ENCODE results near the gene FAM47E. TPM values are rescaled to one million over a fixed set of nuclear protein-coding genes. Genes with fewer than 3 reads are reported as not detected.

The FAM47E gene
- total RNA-seq, 1 donor from 2014 or later: 7.0 TPM

DNA sequence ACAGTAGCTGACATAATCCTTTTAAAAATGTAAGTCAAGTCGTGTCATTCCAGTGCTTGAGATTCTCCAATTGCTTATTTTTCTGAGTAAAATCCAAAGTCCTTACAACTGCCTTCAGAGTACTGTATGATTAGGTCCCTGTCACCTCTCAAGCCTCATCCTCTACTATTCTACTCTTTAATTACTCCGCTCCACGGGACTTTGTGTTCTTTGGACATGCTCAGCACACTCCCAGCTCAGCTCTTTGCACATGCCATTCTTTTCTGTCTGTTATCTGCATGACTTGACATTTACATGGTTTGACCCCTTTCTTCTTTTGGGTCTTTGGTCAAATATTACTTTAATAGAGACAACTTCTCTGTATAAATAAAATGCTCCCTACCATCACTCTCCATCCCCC lies 15.1 kb downstream of the FAM47E start:
- Mint-ChIP-seq H3K36me3 (no peaks in the 10 kb centered on the region), H3K4me3 (no peak overlapping the region), H3K27me3 (ENCODE audit: insufficient read depth, low read depth) (no peaks in the 10 kb centered on the region), H3K27ac (no peak overlapping the region), H3K9me3 (no peaks in the 10 kb centered on the region), H3K4me1 (no peaks in the 10 kb centered on the region)
- no peak overlapping the region for H2AFZ ChIP-seq (replicated peaks)
- H4K20me1 ChIP-seq (ENCODE audit: low read depth): no peaks in the 10 kb centered on the region
- H3K27me3 ChIP-seq: no peaks in the 10 kb centered on the region
- TF ChIP-seq EZH2 (IDR thresholded peaks at IDR 0.05) (no peak), EZH2phosphoT487 (IDR thresholded peaks at IDR 0.05) (no peak)
- TF ChIP-seq, protein P1, sequence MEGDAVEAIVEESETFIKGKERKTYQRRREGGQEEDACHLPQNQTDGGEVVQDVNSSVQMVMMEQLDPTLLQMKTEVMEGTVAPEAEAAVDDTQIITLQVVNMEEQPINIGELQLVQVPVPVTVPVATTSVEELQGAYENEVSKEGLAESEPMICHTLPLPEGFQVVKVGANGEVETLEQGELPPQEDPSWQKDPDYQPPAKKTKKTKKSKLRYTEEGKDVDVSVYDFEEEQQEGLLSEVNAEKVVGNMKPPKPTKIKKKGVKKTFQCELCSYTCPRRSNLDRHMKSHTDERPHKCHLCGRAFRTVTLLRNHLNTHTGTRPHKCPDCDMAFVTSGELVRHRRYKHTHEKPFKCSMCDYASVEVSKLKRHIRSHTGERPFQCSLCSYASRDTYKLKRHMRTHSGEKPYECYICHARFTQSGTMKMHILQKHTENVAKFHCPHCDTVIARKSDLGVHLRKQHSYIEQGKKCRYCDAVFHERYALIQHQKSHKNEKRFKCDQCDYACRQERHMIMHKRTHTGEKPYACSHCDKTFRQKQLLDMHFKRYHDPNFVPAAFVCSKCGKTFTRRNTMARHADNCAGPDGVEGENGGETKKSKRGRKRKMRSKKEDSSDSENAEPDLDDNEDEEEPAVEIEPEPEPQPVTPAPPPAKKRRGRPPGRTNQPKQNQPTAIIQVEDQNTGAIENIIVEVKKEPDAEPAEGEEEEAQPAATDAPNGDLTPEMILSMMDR (IDR thresholded peaks at IDR 0.05): no peak
- no peaks in the 10 kb centered on the region for H3K79me2 ChIP-seq (ENCODE audit: low read depth)
- no peaks in the 10 kb centered on the region for H3F3A ChIP-seq (ENCODE audit: low read depth)
- H3K9ac ChIP-seq: no peak overlapping the region
- no peaks in the 10 kb centered on the region for H3K36me3 ChIP-seq
- no peak overlapping the region for H3K4me3 ChIP-seq
- no peak overlapping the region for H3K4me2 ChIP-seq
- H3K27ac ChIP-seq: no peak overlapping the region
- DNase-seq (ENCODE audit: low spot score): no peak
- no peaks in the 10 kb centered on the region for H3K9me3 ChIP-seq (ENCODE audit: low read depth)
- H3K4me1 ChIP-seq: no peaks in the 10 kb centered on the region

DNA sequence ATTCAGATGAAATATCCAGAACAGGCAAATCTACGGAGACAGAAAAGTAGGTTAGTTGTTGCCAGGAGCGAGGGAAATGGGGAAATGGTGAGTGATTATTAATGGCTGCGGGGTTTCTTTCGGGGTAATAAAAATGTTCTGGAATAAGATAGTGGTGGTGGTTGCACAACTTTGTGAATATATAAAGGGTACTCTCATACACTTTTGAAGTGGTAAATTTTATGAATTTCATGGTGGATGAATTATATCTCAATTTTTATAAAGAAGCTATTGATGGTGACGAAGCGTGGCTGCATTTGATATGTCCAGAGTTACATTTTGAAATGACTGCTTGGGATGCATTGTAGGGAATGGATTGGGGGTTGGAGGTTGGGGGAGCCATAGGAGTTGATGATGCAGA lies 16.3 kb downstream of the FAM47E start:
- no peak overlapping the region for H2AFZ ChIP-seq (replicated peaks)
- no peaks in the 10 kb centered on the region for H3K4me1 Mint-ChIP-seq

DNA sequence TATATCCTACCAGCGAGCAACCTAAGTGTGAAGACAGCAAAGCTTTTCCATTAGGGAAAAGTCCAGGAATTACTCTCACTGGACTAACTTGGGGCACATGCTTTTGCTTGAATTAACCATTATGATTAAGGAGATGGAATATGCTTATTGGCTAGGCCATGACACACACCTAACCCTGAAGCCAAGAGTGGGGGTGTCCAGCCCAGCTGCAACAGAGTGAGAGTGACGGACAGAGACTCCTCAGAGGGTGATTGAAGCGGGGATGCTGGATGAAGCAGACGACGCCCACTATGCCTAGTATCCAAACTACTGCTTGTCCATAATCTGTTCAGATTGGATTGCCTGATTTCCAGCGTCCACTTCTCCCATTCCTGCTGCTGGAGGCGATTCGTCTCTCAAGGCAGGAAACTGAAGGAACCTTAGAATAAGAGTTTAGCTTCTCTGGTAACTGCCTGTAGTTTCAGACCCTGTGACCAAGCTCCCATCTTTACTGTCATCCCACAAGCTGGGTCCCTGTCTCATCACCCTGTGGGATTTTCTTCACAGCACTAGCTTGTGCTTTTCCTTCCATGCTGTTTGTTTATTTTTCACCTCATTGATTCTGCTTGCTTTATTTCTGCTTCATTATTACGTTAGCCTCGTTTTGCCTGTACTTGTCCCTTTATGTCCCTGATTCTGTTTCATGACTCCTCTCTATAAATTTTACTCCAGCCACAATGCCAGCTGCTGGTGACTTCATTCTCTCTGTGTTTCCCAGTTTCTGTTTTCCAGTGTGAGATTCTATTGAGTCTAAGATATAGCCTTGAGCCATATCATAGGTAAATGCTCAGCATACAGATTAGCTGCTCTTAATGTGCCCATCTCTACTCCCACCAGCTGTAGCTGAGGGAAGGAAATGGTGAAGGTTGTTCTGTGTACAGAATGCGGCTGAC lies 19.0 kb downstream of the FAM47E start:
- H2AFZ ChIP-seq (replicated peaks): no peak overlapping the region
- H3K4me1 Mint-ChIP-seq: no peaks in the 10 kb centered on the region
- H3K4me2 ChIP-seq: no peak overlapping the region
- no peaks in the 10 kb centered on the region for H3K9me3 Mint-ChIP-seq
- no peak overlapping the region for H3K27ac Mint-ChIP-seq
- H3K27me3 Mint-ChIP-seq (ENCODE audit: insufficient read depth, low read depth): no peaks in the 10 kb centered on the region
- no peak overlapping the region for H3K4me3 ChIP-seq
- H3K36me3 ChIP-seq: no peaks in the 10 kb centered on the region
- DNase-seq (ENCODE audit: low spot score): no peak
- H3K4me3 Mint-ChIP-seq: no peak overlapping the region
- H3K27me3 ChIP-seq: no peaks in the 10 kb centered on the region
- H4K20me1 ChIP-seq (ENCODE audit: low read depth): no peaks in the 10 kb centered on the region
- H3K9ac ChIP-seq: no peak overlapping the region
- H3K36me3 Mint-ChIP-seq: no peaks in the 10 kb centered on the region
- no peak for TF ChIP-seq EZH2phosphoT487 (IDR thresholded peaks at IDR 0.05)
- H3K79me2 ChIP-seq (ENCODE audit: low read depth): no peaks in the 10 kb centered on the region
- no peaks in the 10 kb centered on the region for H3K4me1 ChIP-seq
- no peaks in the 10 kb centered on the region for H3F3A ChIP-seq (ENCODE audit: low read depth)
- no peaks in the 10 kb centered on the region for H3K9me3 ChIP-seq (ENCODE audit: low read depth)
- H3K27ac ChIP-seq: no peak overlapping the region

More for the DNA sequence above, 16.3 kb downstream of the FAM47E start:
- Histone ChIP-seq H3K4me1 (no peaks in the 10 kb centered on the region), H3K4me2 (no peak overlapping the region), H3K36me3 (no peaks in the 10 kb centered on the region), H4K20me1 (ENCODE audit: low read depth) (no peaks in the 10 kb centered on the region), H3K9me3 (ENCODE audit: low read depth) (no peaks in the 10 kb centered on the region), H3K27ac (no peak overlapping the region), H3F3A (ENCODE audit: low read depth) (no peaks in the 10 kb centered on the region), H3K79me2 (ENCODE audit: low read depth) (no peaks in the 10 kb centered on the region), H3K27me3 (no peaks in the 10 kb centered on the region), H3K9ac (no peak overlapping the region), H3K4me3 (no peak overlapping the region)
- H3K27ac Mint-ChIP-seq: no peak overlapping the region
- H3K9me3 Mint-ChIP-seq: no peaks in the 10 kb centered on the region
- TF ChIP-seq EZH2 (IDR thresholded peaks at IDR 0.05) (no peak), EZH2phosphoT487 (IDR thresholded peaks at IDR 0.05) (no peak)
- TF ChIP-seq, protein P1 (IDR thresholded peaks at IDR 0.05): no peak
- H3K36me3 Mint-ChIP-seq: no peaks in the 10 kb centered on the region
- no peak overlapping the region for H3K4me3 Mint-ChIP-seq
- no peaks in the 10 kb centered on the region for H3K27me3 Mint-ChIP-seq (ENCODE audit: insufficient read depth, low read depth)
- no peak for DNase-seq (ENCODE audit: low spot score)

DNA sequence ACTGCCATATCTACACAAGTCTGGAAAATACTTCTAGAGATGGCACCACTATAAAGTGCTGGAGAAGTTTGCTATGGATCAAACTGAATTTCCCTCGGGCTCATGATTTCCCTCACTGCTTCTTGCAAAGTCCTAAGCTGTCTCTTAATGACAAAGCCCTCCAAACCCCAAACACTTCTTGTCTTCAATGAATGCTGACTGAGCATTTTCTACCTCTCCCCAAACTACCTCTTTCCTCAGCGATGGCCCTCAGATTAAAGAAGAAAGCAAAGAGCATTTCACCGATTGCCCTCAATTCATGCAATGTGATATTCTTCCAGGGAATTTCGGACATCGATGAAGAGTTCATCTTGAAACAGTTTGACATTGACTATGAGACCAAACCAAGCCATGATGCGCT lies 19.7 kb downstream of the FAM47E start:
- Histone ChIP-seq H3K27ac (no peak overlapping the region), H3F3A (ENCODE audit: low read depth) (no peaks in the 10 kb centered on the region), H3K36me3 (no peaks in the 10 kb centered on the region), H3K27me3 (no peaks in the 10 kb centered on the region), H4K20me1 (ENCODE audit: low read depth) (no peaks in the 10 kb centered on the region), H3K4me2 (no peak overlapping the region), H2AFZ (replicated peaks) (no peak overlapping the region), H3K79me2 (ENCODE audit: low read depth) (no peaks in the 10 kb centered on the region), H3K9me3 (ENCODE audit: low read depth) (no peaks in the 10 kb centered on the region), H3K4me3 (no peak overlapping the region), H3K9ac (no peak overlapping the region), H3K4me1 (no peaks in the 10 kb centered on the region)
- no peak for DNase-seq (ENCODE audit: low spot score)
- Mint-ChIP-seq H3K4me1 (no peaks in the 10 kb centered on the region), H3K27me3 (ENCODE audit: insufficient read depth, low read depth) (no peaks in the 10 kb centered on the region), H3K27ac (no peak overlapping the region), H3K4me3 (no peak overlapping the region), H3K9me3 (no peaks in the 10 kb centered on the region), H3K36me3 (peaks cover 2% of the 10 kb centered on the region)
- TF ChIP-seq EZH2phosphoT487 (IDR thresholded peaks at IDR 0.05) (no peak), EZH2 (IDR thresholded peaks at IDR 0.05) (no peak)
- TF ChIP-seq, protein P1 (IDR thresholded peaks at IDR 0.05): no peak
